Right ventricle myocardium inferior (tissue), 1 donor: ENCODE data around the gene BMPR2. TPM values are rescaled to one million over a fixed set of nuclear protein-coding genes. Genes with fewer than 3 reads are reported as not detected.
"Not testable (repeated sequence)": the region's sequence is repeated elsewhere in the genome, so short reads cannot be mapped to it uniquely, and the experiment has no call there.

Source experiments
- ATAC-seq: fragments of 200-7000 bp; cut with Tn5 transposase; one replicate; pipeline ENCODE4 v1.9.1; 2020; ENCODE audit warnings: mild to moderate bottlenecking, moderate library complexity
- DNase-seq: peaks from one replicate; pipeline ENCODE4 v3.0.0; 2021; ENCODE audit errors: missing footprints
- intact Hi-C: fragments of 100-400 bp; cut with DNase I; formaldehyde crosslinking; loops from one replicate; pipeline ENCODE4 v1.11.0; 2022
- total RNA-seq: library from RNA; stranded (reverse); fragmentation: NEBNext Ultra II Directional; extraction: Animal tissue kit (Norgen Biotek cat#: 25700); gene quantifications from one replicate; pipeline ENCODE4 v1.2.1, GENCODE V29; 2021
- donor health status: DM: no; HTN: yes; CAD: no; lungs with severe emphysema.

BMPR2 gene
- total RNA-seq, 1 donor from 2014 or later: 45.3 TPM

DNA sequence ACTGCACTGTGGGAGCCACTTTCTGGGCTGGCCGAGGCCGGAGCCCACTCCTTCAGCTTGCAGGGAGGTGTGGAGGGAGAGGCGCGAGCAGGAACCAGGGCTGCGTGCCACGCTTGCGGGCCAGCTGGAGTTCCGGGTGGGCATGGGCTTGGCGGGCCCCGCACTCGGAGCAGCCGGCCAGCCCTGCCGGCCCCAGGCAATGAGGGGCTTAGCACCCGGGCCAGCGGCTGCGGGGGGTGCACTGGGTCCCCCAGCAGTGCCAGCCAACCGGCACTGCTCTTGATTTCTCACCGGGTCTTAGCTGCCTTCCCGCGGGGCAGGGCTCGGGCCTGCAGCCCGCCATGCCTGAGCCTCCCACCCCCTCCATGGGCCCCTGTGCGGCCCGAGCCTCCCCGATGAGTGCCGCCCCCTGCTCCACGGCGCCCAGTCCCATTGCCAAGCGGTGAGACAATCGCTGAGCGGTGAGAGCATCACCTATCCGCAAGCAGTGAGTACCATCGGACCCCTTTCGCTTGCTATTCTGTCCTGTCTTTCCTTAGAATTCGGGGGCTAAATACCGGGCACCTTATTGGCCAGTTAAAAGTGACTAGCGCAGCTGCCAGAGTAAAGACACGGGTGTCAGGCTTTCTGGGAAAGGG is 120.8 kb downstream of the BMPR2 start:
- DNase-seq, intact Hi-C loops, ATAC-seq: not testable (repeated sequence)

DNA sequence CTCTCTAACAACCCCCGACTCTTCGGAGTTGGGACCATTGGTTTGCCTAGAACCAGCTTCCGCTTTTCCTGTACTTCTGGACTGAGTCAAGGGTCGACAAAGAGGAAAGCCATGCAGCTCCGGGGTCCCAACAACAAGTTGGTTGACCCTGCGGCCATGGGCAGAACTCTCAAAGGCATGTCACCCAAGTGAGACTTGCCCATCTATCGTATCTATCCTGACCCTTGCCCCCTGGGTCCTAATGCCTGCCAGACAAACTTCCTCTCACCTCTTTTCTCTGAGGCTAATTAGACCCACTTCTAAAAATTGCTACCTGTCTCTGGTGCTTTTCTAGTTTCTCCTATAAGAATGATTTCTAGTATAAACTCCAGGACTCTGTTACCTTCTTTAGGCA is 121.3 kb downstream of the BMPR2 start:
- ATAC-seq, DNase-seq, intact Hi-C loops: not testable (repeated sequence)

- ATAC-seq, intact Hi-C loops, DNase-seq: not testable (repeated sequence)
Measured at GRCh38 chr2:202499841-202500240, 123.7 kb downstream of the BMPR2 start.

DNA sequence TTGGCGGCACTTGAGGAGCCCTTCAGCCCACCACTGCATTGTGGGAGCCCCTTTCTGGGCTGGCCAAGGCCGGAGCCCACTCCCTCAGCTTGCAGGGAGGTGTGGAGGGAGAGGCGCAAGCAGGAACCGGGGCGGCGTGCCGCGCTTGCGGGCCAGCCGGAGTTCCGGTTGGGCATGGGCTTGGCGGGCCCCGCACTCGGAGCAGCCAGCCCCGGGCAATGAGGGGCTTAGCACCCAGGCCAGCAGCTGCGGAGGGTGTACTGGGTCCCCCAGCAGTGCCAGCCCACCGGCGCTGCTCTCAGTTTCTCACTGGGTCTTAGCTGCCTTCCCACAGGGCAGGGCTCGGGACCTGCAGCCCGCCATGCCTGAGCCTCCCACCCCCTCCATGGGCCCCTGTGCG is 127.1 kb downstream of the BMPR2 start:
- ATAC-seq, intact Hi-C loops, DNase-seq: not testable (repeated sequence)

DNA sequence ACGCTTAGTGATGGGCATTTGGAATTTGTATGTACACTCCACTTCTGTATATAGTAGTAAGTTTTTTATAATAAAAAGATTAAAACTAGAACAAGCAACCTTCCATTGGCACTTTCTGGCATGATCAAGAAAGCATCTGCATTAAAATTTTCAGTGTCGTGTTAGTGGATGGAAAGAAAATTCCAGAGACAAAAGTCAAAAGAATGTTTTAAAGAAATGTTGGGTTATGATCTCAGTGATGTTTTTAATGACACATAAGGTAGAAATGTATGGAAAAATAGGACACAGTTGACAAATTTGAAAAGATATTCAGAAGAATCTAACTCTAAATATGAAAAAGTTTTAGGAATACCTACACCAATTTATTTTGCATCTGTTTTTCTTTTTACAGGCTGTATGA is 132.6 kb downstream of the BMPR2 start:
- ATAC-seq (no peak), DNase-seq (no peak)
- intact Hi-C loops: no loop called here

GRCh38 chr2:202510911-202511310 is 134.8 kb downstream of the BMPR2 start:
- intact Hi-C loops: no loop called here
- ATAC-seq (peak; percentile 95), DNase-seq (no peak)

DNA sequence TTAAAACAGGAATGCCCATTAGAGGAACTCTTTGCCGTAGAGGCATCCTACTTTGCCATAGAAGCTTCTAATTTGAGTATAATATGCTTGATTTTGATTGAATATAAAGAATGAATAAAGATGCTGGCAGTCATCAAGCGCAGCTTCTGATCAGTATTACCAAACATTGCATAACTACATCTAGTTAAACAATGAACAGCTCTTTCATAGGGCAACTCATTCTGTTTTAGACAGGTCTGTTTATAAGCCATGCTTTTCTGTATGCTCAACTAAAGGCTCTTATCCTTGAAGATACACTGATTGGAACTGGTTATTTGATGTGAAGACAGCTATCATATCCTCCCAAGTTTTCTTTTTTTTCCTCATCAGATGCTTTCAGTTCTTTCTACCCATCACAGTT is 136.0 kb downstream of the BMPR2 start:
- intact Hi-C loops: no loop called here
- ATAC-seq (no peak), DNase-seq (no peak)

- no peak for DNase-seq
- ATAC-seq: no peak
- intact Hi-C loops: no loop called here
Measured at GRCh38 chr2:202514732-202515131, 138.6 kb downstream of the BMPR2 start.

DNA sequence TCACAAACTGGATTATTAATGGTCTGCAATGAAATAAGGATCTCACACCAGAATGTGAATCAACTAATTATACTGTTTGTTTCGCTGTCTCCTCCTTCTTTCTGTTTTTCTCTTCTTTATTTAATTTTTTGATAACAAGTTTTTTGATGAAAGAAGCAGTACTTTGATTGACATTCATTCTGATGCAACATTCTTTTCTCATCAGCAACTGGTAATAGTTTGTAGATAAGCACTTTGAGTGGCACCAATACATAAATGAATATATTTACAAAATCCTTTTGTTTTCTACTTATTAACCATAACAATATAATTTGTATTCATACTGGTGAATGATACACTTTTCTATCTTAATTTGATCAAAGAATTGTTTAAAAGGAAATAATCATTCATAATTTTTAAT is 143.3 kb downstream of the BMPR2 start:
- ATAC-seq: no peak
- intact Hi-C loops: no loop called here
- DNase-seq: no peak

GRCh38 chr2:202521470-202521869 is 145.3 kb downstream of the BMPR2 start:
- intact Hi-C loops: no loop called here
- no peak for DNase-seq
- no peak for ATAC-seq

DNA sequence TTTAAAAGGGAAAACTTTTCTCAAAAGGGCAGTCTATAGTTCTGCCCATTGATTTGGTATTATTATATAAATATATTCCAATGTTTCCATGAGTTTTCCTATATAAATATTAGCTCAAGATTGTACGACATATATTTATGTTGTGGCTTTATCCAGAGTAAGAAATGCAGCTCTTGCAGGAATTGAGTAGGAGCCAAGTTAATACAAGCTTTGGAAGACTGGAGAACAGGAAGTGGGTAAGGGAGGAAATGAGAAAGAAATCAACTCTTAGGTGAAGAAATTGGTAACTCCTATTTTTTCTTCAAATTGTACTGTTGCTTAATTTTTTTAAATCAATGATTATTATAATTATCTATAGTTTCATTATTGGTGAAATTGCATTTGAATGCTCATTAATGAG is 153.3 kb downstream of the BMPR2 start:
- intact Hi-C loops: no loop called here
- DNase-seq: no peak

DNA sequence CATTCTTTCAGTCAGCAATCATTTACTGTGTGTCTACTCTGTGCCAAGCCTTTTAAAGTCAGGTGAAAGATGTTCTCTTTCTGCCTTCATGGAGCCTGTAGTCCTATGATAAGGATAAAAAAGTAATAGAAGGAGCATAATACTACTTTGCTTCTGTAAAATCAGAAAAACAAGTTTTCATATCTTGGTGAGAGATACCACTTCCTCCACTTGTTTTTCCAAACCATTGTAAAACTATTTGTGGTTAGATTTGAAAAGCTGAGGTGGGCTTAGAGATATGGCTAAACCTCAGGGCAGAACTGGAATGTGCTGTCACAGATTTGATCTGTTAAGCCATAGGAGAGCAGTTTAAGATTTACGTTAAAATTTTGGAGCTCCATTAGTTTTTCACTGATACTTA is 153.9 kb downstream of the BMPR2 start:
- DNase-seq (no peak), ATAC-seq (no peak)
- intact Hi-C loops: no loop called here

More for the DNA sequence above, 153.3 kb downstream of the BMPR2 start:
- ATAC-seq: no peak

GRCh38 chr2:202535290-202535689 is 159.2 kb downstream of the BMPR2 start:
- intact Hi-C loops, DNase-seq, ATAC-seq: not testable (repeated sequence)

- peak; percentile 82 for ATAC-seq
- DNase-seq: no peak
- intact Hi-C loops: loop anchor here (5.0 to 10.0 kb wide), 2 partner anchors 164 to 266 kb away; partner anchors contain the start of gene BMPR2
Measured at GRCh38 chr2:202541137-202541536, 165.0 kb downstream of the BMPR2 start.

DNA sequence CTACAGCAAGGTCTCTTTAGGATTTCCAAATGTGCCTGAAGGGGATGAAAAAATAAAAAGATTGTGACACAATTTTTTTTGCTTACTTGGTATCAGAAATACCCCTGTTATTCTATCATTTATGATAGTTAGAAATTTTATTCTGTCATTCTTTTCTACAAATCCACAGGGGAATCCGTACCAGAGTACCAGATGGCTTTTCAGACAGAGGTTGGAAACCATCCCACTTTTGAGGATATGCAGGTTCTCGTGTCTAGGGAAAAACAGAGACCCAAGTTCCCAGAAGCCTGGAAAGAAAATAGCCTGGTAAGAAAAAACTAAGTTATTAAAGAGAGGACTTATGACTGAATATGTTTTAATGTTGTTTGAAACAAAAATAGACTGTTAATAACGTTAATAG is 166.0 kb downstream of the BMPR2 start:
- ATAC-seq: peak; percentile 52
- intact Hi-C loops: loop anchor here (5.0 to 10.0 kb wide), 2 partner anchors 165 to 267 kb away; partner anchors contain the start of gene BMPR2
- DNase-seq: no peak

DNA sequence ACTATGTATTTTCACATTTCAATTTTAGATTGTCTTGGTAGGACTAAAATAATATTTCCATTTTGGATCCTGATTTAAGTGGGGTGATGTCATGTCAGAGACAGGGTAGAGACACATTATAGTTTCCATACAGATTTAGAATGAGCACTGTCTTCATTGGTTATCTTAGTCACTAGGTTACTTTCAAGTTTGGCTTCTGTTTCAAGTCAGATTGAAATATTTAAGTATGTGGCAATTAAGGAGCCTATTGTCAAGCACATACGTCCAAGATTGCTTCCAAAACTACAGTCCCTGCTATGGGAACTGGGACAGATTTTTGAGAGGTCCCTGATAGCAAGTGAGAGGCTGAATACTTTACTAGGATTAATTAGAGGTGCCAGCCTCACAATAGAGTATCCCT is 169.4 kb downstream of the BMPR2 start:
- intact Hi-C loops: loop anchor here (10.0 kb wide), 1 partner anchor 271 kb away; no protein-coding TSS in a partner anchor
- ATAC-seq: no peak
- DNase-seq: no peak

DNA sequence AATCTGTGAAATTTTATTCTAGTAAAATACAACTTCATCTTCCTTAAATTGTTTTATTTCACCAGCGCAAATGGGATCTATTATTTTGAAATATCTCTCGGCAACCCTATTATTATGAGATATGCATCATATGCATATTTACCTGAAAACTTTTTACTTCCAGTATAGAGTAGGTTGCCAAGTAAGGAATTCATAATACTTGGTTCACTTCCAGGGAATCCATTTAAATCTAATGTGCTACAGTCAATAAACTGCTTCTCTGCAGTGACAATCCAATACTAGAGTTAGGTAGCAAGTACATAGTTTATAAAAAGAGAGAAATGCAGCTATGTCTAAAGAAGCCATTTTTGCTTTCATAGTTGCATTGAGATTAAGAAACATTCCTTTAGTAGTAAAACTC is 169.8 kb downstream of the BMPR2 start:
- ATAC-seq (no peak), DNase-seq (no peak)
- intact Hi-C loops: loop anchor here (10.0 kb wide), 1 partner anchor 271 kb away; no protein-coding TSS in a partner anchor

- not testable (repeated sequence) for DNase-seq, ATAC-seq
- intact Hi-C loops: loop anchor here (10.0 kb wide), 1 partner anchor 272 kb away; no protein-coding TSS in a partner anchor
Measured at GRCh38 chr2:202546499-202547141, 170.5 kb downstream of the BMPR2 start.

GRCh38 chr2:202548240-202548639 is 172.1 kb downstream of the BMPR2 start:
- ATAC-seq (no peak), DNase-seq (no peak)
- intact Hi-C loops: loop anchor here (10.0 kb wide), 1 partner anchor 273 kb away; no protein-coding TSS in a partner anchor

- intact Hi-C loops, ATAC-seq, DNase-seq: not testable (repeated sequence)
Measured at GRCh38 chr2:202551000-202551399, 174.9 kb downstream of the BMPR2 start.
